Endothelial cell (in vitro differentiated cells): ENCODE results near the gene ARIH1. TPM values are rescaled to one million over a fixed set of nuclear protein-coding genes. Genes with fewer than 3 reads are reported as not detected.
A peak's percentile ranks its signal among the peaks of the same experiment; 100 is the strongest.

ENCODE experiments used
- DNase-seq: peaks from one replicate; pipeline ENCODE4 v3.0.0; 2021; ENCODE audit warnings: low spot score
- H3K27ac Mint-ChIP-seq: one replicate; pipeline ENCODE4 v1.8.0; 2021; ENCODE audit warnings: mixed read lengths, inconsistent platforms; ENCODE audit not compliant: unreplicated experiment
- H3K27me3 Mint-ChIP-seq: one replicate; pipeline ENCODE4 v1.8.0; 2021; ENCODE audit warnings: mild to moderate bottlenecking, moderate library complexity, mixed read lengths, inconsistent platforms; ENCODE audit not compliant: unreplicated experiment
- H3K36me3 Mint-ChIP-seq: one replicate; pipeline ENCODE4 v1.8.0; 2021; ENCODE audit warnings: mild to moderate bottlenecking, low read depth, mixed read lengths, inconsistent platforms; ENCODE audit not compliant: unreplicated experiment
- H3K4me1 Mint-ChIP-seq: one replicate; pipeline ENCODE4 v1.8.0; 2021; ENCODE audit warnings: mild to moderate bottlenecking, mixed read lengths, inconsistent platforms; ENCODE audit not compliant: unreplicated experiment
- H3K4me3 Mint-ChIP-seq: one replicate; pipeline ENCODE4 v1.8.0; 2021; ENCODE audit warnings: mild to moderate bottlenecking, mixed read lengths, inconsistent platforms; ENCODE audit not compliant: unreplicated experiment
- H3K9me3 Mint-ChIP-seq: one replicate; pipeline ENCODE4 v1.8.0; 2021; ENCODE audit warnings: mixed read lengths, inconsistent platforms; ENCODE audit not compliant: unreplicated experiment
- total RNA-seq: library from RNA; stranded (reverse); fragmentation: NEBNext Ultra II Directional; extraction: Animal tissue kit (Norgen Biotek cat#: 25700); gene quantifications from one replicate; pipeline ENCODE4 v1.2.1, GENCODE V29; 2021; ENCODE audit not compliant: unreplicated experiment
- TF ChIP-seq, protein P1 (sequence below): fragments of 200-600 bp; sonication (generic); IDR thresholded peaks from one replicate; pipeline ENCODE4 v1.5.0; 2021; ENCODE audit warnings: antibody characterized with exemption; ENCODE audit not compliant: unreplicated experiment

The ARIH1 gene
- total RNA-seq, 1 donor from 2014 or later, result 184 TPM

DNA sequence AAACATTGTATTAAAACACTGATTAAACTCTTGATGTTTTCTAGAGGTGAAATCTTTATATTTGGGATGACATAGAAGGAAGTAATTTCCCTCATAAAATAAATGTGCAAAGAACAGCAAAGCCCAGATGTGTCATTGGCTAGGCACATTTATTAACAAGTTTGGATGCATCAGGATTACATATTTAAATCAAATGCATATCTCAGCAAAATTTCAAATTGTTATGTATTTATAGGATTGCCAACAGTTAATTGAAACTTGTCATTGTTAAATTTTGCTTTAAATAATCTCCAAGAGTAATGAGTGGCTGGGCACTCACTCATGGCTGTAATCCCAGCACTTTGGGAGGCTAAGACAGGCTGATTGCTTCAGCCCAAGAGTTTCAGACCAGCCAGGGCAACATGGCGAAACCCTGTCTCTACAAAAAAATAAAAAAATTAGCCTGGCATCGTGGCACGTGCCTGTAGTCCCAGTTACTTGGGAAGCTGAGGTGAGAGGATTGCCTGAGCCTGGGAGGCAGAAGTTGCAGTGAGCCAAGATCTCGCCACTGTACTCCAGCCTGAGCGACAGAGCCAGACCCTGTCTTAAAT, 28.2 kb downstream of the ARIH1 start:
- TF ChIP-seq, protein P1, sequence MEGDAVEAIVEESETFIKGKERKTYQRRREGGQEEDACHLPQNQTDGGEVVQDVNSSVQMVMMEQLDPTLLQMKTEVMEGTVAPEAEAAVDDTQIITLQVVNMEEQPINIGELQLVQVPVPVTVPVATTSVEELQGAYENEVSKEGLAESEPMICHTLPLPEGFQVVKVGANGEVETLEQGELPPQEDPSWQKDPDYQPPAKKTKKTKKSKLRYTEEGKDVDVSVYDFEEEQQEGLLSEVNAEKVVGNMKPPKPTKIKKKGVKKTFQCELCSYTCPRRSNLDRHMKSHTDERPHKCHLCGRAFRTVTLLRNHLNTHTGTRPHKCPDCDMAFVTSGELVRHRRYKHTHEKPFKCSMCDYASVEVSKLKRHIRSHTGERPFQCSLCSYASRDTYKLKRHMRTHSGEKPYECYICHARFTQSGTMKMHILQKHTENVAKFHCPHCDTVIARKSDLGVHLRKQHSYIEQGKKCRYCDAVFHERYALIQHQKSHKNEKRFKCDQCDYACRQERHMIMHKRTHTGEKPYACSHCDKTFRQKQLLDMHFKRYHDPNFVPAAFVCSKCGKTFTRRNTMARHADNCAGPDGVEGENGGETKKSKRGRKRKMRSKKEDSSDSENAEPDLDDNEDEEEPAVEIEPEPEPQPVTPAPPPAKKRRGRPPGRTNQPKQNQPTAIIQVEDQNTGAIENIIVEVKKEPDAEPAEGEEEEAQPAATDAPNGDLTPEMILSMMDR, result no peak
- H3K4me1 Mint-ChIP-seq, result no peaks in the 10 kb centered on the region
- H3K4me3 Mint-ChIP-seq, result no peak overlapping the region
- no peak for DNase-seq
- peaks cover 3% of the 10 kb centered on the region for H3K36me3 Mint-ChIP-seq
- H3K27ac Mint-ChIP-seq, result no peak overlapping the region
- no peaks in the 10 kb centered on the region for H3K27me3 Mint-ChIP-seq
- no peaks in the 10 kb centered on the region for H3K9me3 Mint-ChIP-seq

DNA sequence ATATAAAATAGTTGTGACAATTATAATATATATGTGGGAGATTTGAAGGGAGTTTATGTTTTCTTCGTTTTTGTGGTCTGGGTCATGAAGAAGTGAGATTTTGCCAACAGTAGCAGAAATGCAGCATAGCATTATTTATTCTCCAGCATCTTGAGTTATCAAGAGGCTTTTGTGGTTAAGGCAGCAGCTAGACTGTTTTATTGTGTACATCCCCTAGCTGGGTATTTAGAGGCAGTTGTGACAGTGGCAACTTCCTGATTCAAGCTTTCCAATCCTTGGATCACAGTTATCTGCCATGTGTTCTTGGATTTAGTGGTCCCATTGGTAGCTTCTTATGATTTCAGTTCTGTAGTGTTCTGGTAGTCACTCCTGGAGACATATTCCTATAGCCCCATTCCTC, 29.0 kb downstream of the ARIH1 start:
- H3K4me3 Mint-ChIP-seq, result no peak overlapping the region
- peaks cover 3% of the 10 kb centered on the region for H3K36me3 Mint-ChIP-seq
- H3K9me3 Mint-ChIP-seq, result no peaks in the 10 kb centered on the region

GRCh38 chr15:72507402-72508092, 33.4 kb downstream of the ARIH1 start:
- no peak overlapping the region for H3K4me3 Mint-ChIP-seq
- H3K4me1 Mint-ChIP-seq, result no peaks in the 10 kb centered on the region
- TF ChIP-seq, protein P1, result no peak
- no peak for DNase-seq
- H3K36me3 Mint-ChIP-seq, result peaks cover 3% of the 10 kb centered on the region
- no peaks in the 10 kb centered on the region for H3K9me3 Mint-ChIP-seq
- peaks cover 2% of the 10 kb centered on the region for H3K27me3 Mint-ChIP-seq
- no peak overlapping the region for H3K27ac Mint-ChIP-seq

More for the DNA sequence above, 29.0 kb downstream of the ARIH1 start:
- TF ChIP-seq, protein P1, result no peak
- no peaks in the 10 kb centered on the region for H3K4me1 Mint-ChIP-seq
- DNase-seq, result no peak
- H3K27ac Mint-ChIP-seq, result no peak overlapping the region
- H3K27me3 Mint-ChIP-seq, result no peaks in the 10 kb centered on the region

DNA sequence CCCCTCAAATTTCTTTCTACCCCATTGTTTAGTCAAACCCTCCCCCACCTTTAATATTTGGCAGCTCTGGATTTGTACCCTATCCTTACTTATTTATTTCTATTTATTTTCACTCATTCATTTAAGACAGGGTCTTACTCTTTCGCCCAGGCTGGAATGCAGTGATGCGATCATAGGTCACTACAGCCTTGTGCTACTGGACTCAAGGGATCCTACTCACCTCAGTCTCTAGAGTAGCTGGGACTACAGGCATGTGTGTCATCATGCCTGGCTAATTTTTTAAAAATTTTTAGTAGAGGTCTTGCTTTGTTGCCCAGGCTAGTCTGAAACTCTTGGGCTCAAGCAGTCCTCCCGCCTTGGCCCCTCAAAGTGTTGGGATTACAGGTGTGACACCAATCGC, 35.4 kb downstream of the ARIH1 start:
- Mint-ChIP-seq H3K27me3 (peaks cover 2% of the 10 kb centered on the region), H3K4me3 (no peak overlapping the region), H3K4me1 (no peaks in the 10 kb centered on the region), H3K27ac (no peak overlapping the region), H3K9me3 (no peaks in the 10 kb centered on the region), H3K36me3 (no peaks in the 10 kb centered on the region)
- TF ChIP-seq, protein P1, result no peak
- DNase-seq, result no peak

GRCh38 chr15:72511536-72511935, 37.4 kb downstream of the ARIH1 start:
- H3K4me3 Mint-ChIP-seq, result no peak overlapping the region
- TF ChIP-seq, protein P1, result no peak
- no peaks in the 10 kb centered on the region for H3K4me1 Mint-ChIP-seq
- H3K27me3 Mint-ChIP-seq, result peaks cover 2% of the 10 kb centered on the region
- peak overlapping the region; percentile 22 for H3K27ac Mint-ChIP-seq
- H3K9me3 Mint-ChIP-seq, result no peaks in the 10 kb centered on the region
- no peaks in the 10 kb centered on the region for H3K36me3 Mint-ChIP-seq
- DNase-seq, result no peak
